OCI-LY3 (cell line): Measurements from ENCODE around the gene POLD4.

ENCODE experiments used
- EZH2phosphoT487 ChIP-seq: fragments of 200-600 bp; shearing (Covaris generic); IDR thresholded peaks from 2 replicates; pipeline ENCODE4 v1.6.1; 2018; ENCODE audit warnings: antibody characterized with exemption, mixed run types, low read depth
- TF ChIP-seq, protein P1 (sequence below): fragments of 200-600, 300-600 bp; sonication (generic); IDR thresholded peaks from 2 replicates; pipeline ENCODE4 v1.5.1; 2014; ENCODE audit warnings: antibody characterized with exemption, low read length, low read depth

DNA sequence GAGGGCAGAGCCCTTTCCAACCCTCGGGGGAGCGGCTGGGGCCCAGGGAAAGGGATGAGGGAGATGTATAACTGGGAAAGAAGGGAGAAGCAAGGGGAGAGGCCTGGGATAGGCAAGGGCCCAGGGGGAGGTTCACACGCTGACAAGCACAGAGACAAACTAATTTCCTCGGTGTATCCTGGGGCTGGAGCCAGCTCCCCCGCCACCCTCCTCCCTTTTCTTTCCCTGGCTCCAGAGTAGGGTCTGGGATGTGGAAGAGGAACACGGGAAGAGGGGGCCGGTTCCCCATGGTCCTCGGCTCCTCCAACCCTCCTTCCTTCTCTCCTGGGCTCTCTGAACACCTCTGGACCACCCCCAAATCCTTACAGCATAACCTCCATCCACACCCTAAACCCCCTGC, 13.2 kb upstream of the POLD4 start:
- TF ChIP-seq, protein P1, sequence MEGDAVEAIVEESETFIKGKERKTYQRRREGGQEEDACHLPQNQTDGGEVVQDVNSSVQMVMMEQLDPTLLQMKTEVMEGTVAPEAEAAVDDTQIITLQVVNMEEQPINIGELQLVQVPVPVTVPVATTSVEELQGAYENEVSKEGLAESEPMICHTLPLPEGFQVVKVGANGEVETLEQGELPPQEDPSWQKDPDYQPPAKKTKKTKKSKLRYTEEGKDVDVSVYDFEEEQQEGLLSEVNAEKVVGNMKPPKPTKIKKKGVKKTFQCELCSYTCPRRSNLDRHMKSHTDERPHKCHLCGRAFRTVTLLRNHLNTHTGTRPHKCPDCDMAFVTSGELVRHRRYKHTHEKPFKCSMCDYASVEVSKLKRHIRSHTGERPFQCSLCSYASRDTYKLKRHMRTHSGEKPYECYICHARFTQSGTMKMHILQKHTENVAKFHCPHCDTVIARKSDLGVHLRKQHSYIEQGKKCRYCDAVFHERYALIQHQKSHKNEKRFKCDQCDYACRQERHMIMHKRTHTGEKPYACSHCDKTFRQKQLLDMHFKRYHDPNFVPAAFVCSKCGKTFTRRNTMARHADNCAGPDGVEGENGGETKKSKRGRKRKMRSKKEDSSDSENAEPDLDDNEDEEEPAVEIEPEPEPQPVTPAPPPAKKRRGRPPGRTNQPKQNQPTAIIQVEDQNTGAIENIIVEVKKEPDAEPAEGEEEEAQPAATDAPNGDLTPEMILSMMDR: no peak
- TF ChIP-seq EZH2phosphoT487: no peak
